ENCODE results near the gene E2F3. TPM values are rescaled to one million over a fixed set of nuclear protein-coding genes. Genes with fewer than 3 reads are reported as not detected.

E2F3 gene
- total RNA-seq, 1 experiment from 2014 or later, result 8.1 TPM

DNA sequence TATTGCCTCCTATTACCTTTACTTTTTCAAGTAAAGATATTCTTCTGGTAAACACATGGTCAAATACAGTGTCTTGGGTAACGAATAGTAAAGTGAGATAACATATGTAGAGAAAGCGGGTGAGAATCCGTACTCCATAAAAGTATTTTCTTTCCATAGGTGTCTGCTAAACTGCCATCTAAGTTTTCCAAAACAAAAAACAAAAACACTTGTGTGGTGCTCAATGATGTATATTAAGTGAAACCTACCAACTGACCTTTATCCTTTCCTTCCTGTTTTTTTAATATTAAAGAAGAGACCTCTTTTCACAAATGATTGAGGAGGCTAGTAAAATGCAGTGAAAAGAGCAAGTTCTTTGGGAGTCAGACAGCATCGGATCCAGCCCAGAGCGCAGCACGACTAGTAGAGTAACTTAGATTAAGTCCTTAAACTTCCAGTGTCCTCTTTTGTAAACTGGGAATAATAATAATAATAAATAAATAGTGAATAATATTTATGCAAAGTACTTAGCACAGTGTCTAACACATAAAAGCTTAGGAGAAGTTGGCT is 132.1 kb downstream of the E2F3 start:
- DNase-seq (ENCODE audit: low spot score), result no peak

DNA sequence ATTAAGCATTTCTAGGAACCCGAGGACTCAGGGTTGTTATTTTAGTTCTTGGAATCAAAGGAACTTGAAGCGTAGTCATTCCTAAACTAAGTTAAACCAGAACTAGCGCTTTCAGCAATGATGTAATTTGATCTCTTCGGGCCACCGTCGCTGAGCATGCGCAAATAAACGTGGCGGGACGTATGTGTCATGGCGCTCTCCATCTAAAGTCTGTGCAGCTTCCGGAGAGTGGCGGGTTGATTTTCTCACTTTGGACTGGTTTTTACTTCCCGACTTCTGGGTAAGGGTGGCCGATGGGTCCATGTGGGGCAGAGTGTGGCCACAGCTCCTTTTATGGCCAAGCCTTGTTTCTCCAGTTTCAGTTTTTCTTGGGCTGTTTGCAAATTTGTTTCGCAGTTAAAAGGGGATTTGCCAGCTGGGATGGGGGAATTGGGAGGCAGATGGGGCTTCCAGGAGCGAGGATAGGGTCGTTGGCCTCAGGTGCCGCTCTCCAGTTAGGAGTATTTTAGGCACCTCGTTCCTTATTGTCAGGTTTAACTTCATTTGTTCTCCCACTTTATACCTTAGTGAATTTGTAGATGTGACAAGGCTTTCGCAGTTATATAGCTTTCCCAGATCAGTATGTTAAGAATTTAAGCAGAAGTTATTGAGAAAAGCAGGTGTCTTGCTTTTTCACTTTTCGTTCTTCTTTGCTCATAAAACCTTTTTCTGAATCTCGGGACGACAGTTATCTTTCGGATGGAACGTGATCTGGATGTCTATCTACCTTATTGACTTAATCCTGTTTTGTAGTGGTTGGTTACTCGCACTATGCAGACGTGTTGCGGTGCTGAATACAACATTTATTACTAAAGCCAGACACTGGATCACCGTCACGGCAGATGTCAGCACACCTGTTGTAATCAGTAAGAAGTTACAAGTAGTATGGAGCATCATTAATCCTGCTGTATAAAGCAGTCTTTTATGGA is 132.9 kb downstream of the E2F3 start, which contains the start of gene CDKAL1:
Gene CDKAL1 (plus strand): TSS at position 163 of the 968 bp plus-strand sequence. CDS start 11,894 bp downstream, outside the sequence.
- DNase-seq (ENCODE audit: low spot score), result peak; percentile 85

DNA sequence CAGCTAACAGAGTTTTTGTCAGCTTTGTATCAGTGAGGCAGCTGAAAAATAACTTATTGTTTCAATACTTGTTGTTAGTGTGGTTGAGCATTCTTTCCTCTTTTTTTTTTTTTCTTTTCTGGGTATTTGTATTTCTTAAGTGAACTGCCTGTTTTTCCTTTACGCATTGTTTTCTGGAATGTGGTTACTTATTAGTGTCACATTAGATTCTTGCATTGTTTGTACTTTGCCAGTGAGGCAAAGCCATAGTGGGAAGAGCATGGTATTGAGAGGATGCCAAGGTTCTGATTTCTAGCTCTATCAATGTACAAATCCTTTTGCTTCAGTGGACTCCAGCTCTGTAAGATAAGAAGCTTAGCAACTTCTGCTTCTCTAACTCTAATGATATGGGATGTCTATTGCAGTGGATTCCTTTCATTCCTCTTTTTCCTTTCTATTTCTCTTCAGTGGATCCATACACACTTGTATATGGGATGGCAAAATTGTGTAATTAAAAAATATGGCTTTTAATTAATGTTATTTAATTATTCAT is 136.5 kb downstream of the E2F3 start:
- no peak for DNase-seq (ENCODE audit: low spot score)

DNA sequence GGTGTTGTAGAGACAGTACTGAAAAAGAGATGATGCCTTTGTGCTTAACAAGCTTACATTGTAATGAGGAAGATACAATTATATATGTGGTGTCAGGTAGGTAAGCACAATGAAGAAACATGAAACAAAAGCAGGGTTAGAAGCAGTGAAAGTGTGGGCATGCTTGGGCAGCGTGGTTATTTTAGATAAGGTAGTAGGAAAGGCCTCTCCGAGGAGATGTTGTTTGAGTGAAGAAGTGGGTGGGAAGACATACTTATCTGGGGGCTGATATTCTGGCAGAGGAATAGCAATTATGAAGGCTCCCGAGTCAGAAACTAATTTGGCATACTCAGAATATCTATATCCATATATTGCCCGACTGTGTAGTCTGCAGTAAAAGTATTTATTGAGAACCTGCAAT is 137.2 kb downstream of the E2F3 start:
- DNase-seq (ENCODE audit: low spot score), result no peak

DNA sequence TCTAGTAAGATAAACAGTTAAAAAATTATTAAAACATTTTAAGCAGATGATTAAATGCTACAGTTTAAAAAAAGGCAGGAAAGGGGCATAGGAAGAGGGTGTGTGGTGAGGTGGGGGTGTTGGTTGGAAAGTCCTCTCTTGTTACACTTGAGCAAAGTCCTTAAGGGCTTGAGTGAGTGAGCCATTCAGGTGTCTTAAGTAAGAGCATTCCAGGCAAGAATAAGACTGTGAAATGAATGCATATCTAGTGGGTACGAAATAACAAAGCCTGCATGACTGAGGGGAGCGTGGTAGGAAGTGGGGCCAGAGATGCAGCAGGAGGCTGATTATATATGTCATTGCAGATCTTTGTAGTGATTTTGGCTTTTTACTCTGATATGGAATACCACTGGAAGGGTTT is 137.7 kb downstream of the E2F3 start:
- DNase-seq (ENCODE audit: low spot score), result no peak

DNA sequence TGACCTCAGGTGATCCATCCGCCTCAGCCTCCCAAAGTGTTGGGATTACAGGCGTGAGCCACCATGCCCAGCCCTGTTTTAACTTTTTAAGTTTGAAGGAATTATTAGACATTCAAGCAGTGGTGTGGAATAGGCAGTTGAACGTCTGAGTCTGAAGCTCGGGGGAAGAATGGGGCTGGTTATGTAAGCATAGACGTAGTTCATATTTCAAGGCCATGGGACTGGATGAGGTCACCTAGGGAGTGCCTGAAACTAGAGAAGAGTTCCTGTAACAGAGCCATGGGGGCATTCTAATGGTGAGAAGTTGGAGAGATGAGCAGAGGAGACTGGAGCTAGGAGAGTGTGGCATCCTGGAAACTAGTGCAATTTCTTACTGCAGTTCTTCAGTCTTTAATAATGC is 139.0 kb downstream of the E2F3 start:
- no peak for DNase-seq (ENCODE audit: low spot score)

DNA sequence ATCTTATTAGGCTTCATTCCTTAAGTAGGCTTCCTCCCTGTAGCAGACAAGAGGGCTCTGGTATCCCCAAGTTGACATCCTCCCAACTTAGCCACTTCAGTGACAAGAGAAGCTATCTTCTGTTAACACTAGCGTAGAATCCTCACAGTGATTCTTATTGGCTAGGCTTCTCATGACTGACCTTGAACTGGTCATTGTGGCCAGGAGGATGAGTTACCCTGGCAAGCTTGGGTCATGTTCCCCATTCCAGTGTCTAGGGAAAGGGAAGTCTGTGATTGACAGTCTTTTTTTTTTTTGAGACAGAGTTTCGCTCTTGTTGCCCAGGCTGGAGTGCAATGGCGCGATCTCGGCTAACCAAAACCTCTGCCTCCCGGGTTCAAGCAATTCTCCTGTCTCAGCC is 139.7 kb downstream of the E2F3 start:
- DNase-seq (ENCODE audit: low spot score), result no peak

DNA sequence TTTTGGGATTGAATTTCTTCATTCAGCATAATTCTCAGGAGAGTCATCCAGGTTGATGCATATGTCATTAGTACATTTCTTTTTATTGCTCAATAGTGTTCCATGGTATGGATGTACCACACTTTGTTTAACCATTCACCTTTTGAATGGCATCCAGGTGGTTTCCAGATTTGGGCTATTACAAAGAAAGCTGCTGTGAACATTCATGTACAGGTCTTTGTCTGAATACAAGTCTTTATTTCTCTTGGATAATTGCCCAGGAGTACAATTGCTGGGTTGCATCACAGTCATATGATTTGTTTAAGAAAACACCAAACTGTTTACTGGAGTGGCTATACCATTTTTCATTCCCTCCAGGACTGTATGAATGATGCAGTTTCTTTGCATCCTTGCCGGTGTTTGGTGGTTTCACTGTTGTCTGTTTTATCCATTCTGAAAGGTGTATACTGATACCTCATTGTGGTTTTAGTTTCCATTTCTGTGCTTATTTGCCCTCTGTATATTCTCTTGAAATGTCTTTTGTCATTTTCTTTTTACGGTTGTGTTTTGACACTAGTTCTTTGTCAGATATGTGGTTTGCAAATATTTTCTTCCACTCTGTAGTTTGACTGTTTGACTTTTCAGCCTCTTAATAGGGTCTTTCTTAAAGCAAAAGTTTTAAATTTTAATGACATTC is 141.4 kb downstream of the E2F3 start:
- peak; percentile 62 for DNase-seq (ENCODE audit: low spot score)

Other genes with a start within 250 kb of the E2F3 start
- 6.2 and 10.3 TPM in 2 replicates for gene MBOAT1, start 189.4 kb upstream of the E2F3 start, total RNA-seq (2014; rRNA removed; shearing (Covaris generic))
- 15.4 and 23.4 TPM in 2 replicates for gene CDKAL1, start 132.6 kb downstream of the E2F3 start, total RNA-seq (2014; rRNA removed; shearing (Covaris generic))